H1 (cell line): Measurements from ENCODE around the gene C22orf23. TPM values are rescaled to one million over a fixed set of nuclear protein-coding genes. Genes with fewer than 3 reads are reported as not detected.

Experiments
- ASH2L ChIP-seq: fragments of 200-600, 300-600 bp; sonication (generic); IDR thresholded peaks from one replicate; pipeline ENCODE4 v1.7.1; 2017; ENCODE audit warnings: low read length
- MAFK ChIP-seq: IDR thresholded peaks from 2 replicates; pipeline ENCODE4 v1.6.1; 2012; ENCODE audit warnings: low read depth, mild to moderate bottlenecking, improper control_type of control experiment, low read length
- TAF1 ChIP-seq: IDR thresholded peaks from 2 replicates; pipeline ENCODE4 v1.6.1; 2011; ENCODE audit warnings: mild to moderate bottlenecking, low read depth, low read length
- polyA plus RNA-seq, 7 experiments: library from polyadenylated mRNA; depleted of rRNA in 3 of 7; stranded (reverse) in 5 of 7; unstranded in 2 of 7; fragments of >200 nt in 5 of 7; fragments of 200-250 nt in 2 of 7; gene quantifications; 1 replicate in 5 of 7; 2 replicates in 1 of 7; 4 replicates in 1 of 7; pipeline versions ENCODE4 v1.2.1 to v1.2.3, GENCODE V29; 2011 to 2013; ENCODE audit warnings: missing spikeins in 2 of 7, mixed read lengths in 2 of 7
- total RNA-seq: library from RNA; stranded (reverse); fragmentation: NEBNext Ultra II Directional; extraction: Animal tissue kit (Norgen Biotek cat#: 25700); gene quantifications from 2 replicates; pipeline ENCODE4 v1.2.1, GENCODE V29; 2021
- TF ChIP-seq, protein P1 (sequence below): IDR thresholded peaks from 2 replicates; pipeline ENCODE4 v1.6.1; 2012; ENCODE audit warnings: inconsistent platforms

Gene C22orf23
- total and polyA plus RNA-seq, 2 of the 8 experiments (the other 6 are each of a cell fraction or from before 2014, with no cell fraction given), result 0.50 to 0.54 TPM

DNA sequence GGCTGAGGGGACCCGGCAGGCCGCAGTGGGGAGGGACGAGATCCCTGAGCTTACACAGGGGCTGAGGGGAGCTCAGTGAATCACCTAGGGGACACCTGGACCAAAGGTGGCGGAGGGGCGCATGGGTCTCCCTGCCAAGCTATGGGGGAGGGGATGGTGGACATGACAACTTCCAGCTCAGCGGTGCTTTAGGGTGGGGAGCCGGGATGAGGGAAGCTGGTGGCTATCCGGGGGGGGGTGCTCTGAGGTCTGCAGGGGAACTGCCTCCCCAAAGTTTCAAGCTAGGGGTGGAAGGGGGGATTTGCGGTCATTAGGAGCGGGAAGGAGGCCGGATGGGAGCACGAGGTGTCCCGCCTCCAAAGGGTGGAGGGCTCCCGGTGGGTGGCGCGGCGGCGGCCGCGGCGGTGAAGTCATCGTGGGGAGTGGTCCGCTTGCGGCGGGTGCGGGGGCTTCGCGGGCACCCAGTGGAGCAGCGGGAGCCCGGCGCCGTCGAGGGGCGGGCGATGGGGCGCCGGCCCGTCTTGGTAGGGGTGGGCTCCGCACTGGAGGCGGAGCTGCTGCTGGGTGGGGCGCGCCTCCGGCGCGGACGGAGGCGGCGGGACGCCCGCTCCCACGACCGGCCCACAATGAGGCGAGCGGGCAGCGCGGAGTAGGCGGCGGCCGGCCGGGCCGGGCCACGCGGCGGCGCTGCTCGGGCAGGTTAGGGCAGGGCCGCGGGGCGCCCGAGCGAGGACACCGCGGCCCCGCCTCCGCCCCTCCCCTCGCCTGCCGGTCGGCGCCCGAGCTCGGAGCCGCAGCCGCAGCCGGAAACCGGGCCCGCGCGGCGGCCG, 47.7 kb downstream of the C22orf23 start, which contains the start of gene MICALL1 (continued):
- no peak for TF ChIP-seq ASH2L
- no peak for TF ChIP-seq MAFK
- TF ChIP-seq, protein P1, sequence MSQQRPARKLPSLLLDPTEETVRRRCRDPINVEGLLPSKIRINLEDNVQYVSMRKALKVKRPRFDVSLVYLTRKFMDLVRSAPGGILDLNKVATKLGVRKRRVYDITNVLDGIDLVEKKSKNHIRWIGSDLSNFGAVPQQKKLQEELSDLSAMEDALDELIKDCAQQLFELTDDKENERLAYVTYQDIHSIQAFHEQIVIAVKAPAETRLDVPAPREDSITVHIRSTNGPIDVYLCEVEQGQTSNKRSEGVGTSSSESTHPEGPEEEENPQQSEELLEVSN, result peak; percentile 86
- peak; percentile 44 for TF ChIP-seq TAF1
- TF ChIP-seq, all 59 proteins: peak for 8
